HG02759 (cell line): ENCODE results near the gene WDR38.

Experiments
- ATAC-seq: cut with Tn5 transposase; IDR thresholded peaks from one replicate; pipeline ENCODE4 v1.9.1; 2021; ENCODE audit warnings: mild to moderate bottlenecking, moderate library complexity; ENCODE audit not compliant: unreplicated experiment

WDR38 gene

GRCh38 chr9:124880501-124880900 is 27.2 kb downstream of the WDR38 start:
- no peak for ATAC-seq

GRCh38 chr9:124881138-124881743 is 28.0 kb downstream of the WDR38 start:
- no peak for ATAC-seq

- no peak for ATAC-seq
Measured at GRCh38 chr9:124882231-124882630, 29.0 kb downstream of the WDR38 start.

GRCh38 chr9:124884376-124884775 is 31.1 kb downstream of the WDR38 start:
- no peak for ATAC-seq

GRCh38 chr9:124885551-124885950 is 32.3 kb downstream of the WDR38 start:
- ATAC-seq, result no peak

DNA sequence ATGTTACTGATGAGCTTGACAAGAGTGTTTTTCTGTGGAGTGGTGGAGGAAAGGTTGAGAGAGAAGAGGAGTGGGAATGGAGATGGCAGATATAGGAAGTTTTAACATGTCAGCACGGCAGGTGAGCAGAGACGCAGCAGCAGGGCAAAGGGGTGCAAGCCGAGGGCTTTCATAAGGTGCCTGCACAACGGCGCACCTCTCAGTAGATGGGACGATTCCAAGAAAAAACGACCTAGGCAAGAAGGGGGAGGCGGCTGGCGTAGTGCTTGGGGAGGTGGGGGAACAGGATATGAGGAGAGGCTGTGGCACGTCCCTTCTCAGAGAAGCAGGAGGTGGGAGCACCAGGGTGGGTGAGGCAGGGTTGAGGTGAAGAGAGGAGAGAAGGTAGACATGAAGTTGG is 33.2 kb downstream of the WDR38 start:
- no peak for ATAC-seq

DNA sequence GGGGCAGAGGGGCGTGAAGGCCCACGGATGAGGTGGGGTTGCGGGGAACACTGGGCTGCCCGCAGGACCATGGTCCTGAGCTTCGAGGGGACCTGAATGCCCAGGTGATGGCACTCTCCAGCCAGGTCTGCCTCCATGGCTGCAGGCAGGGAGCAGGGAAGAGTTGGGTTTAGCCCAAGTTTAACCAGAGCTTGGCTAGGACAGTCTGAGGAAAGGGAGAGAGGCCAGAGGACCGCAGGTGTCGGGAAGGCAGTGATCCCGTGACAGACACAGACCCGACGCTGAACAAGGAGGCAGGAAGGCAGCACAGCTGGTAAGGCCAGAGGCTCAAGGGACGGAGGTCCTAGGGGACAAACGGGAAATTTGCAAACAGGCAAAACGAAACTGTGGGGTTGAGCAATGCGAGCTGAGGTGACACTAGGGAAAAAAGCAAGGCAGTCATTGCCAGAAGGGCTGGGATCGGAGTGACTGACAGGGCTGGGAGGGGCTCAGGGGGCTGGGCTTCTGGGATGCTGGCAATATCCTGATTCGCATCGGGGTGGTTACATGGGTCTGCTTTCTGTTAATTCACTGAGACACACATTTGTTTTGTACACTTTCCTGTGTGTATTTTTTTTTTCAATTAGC is 33.7 kb downstream of the WDR38 start:
- ATAC-seq, result no peak

GRCh38 chr9:124887832-124888231 is 34.6 kb downstream of the WDR38 start:
- no peak for ATAC-seq

GRCh38 chr9:124889006-124889405 is 35.7 kb downstream of the WDR38 start:
- no peak for ATAC-seq

DNA sequence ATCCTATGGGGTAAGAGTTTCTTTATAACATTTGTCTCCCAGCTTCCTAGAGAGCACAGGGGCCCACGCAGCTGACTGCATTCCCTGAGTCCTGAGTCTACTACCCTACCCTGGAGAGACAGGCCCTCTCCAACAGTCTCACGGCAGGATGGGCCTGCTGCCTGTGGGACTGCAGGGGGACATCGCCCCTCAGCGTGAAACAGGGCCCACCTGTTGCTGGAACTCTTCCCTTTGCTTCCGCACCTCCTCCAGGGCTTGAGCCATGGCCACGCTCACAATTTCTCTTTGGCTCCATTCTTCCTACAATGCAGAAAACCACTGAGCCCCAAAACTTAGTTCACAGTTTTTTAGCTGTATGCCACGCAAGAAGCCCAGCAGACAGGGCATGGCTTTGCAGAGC is 36.9 kb downstream of the WDR38 start:
- no peak for ATAC-seq

DNA sequence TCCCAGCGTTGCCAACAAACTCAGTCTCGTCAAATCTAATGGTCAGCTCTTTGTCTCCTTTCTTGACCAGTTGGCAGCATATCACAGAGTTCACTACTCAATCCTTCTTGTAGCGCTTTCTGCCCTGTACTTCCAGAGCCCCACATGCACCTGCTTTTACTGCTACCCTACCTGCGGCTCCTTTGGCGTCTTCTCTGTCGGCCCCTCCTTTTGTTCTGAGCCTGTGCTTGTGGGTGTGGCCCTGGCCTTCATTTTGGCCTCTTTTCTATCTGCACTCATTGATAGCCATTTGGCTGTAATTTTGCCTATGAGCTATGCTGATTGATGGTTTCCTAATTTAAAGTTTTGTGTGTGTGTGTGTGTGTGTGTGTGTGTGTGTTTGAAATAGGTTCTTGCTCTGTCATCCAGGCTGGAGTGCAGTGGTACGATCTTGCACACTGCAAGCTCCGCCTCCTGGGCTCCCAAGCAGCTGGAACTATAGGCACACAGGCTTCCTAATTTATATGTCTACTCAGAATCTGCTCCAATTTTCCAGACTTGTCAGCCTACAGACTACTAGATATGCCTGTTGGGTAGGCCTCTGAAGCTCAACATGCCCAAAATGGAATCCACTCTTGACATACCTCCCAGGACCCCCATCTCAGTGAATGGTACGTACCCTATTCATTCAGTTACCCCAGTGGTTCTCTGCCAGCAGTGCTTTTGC is 40.9 kb downstream of the WDR38 start:
- ATAC-seq, result no peak

DNA sequence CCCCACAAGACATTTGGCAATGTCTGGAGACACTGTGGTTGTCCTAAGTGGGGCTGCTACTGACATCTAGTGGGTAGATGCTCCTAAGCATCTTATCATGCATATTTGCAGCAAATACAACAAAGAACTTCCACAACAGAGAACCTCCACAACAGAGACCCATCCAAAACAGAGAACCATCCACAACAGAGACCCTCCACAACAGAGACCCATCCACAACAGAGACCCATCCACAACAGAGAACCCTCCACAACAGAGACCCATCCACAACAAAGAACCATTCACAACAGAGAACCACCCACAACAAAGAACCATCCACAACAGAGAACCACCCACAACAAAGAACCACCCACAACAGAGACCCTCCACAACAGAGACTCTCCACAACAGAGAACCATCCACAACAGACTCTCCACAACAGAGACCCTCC is 41.5 kb downstream of the WDR38 start:
- no peak for ATAC-seq

- no peak for ATAC-seq
Measured at GRCh38 chr9:124897570-124898460, 44.6 kb downstream of the WDR38 start.

- no peak for ATAC-seq
Measured at GRCh38 chr9:124899845-124900244, 46.6 kb downstream of the WDR38 start.

GRCh38 chr9:124906966-124907365 is 53.7 kb downstream of the WDR38 start:
- ATAC-seq, result no peak
